GM12892 (cell line): ENCODE results near the gene SP1.

Experiments used
- POLR2A ChIP-seq: IDR thresholded peaks from 2 replicates; pipeline ENCODE4 v1.6.1; 2011; ENCODE audit warnings: low read depth, low read length, control low read depth
- POLR2AphosphoS5 ChIP-seq: IDR thresholded peaks from 2 replicates; pipeline ENCODE4 v1.6.1; 2011; ENCODE audit warnings: low read depth, low read length, control low read depth
- TAF1 ChIP-seq: IDR thresholded peaks from 2 replicates; pipeline ENCODE4 v1.6.1; 2011; ENCODE audit warnings: low read depth, mild to moderate bottlenecking, control low read depth, low read length, borderline replicate concordance

- no peak for TF ChIP-seq TAF1
- no peak; the same call in 1 of the 2 replicates for TF ChIP-seq POLR2AphosphoS5
- 0 out of 2 replicates have a peak, but pooled peaks have one; percentile 25 for TF ChIP-seq POLR2A
Measured at GRCh38 chr12:53464685-53465418, 84.9 kb downstream of the SP1 start.
